H1 (cell line): ENCODE results near the gene RCC2. TPM values are rescaled to one million over a fixed set of nuclear protein-coding genes. Genes with fewer than 3 reads are reported as not detected.

Experiments
- CTCF ChIA-PET: fragments of 300-600 bp; sonication (Branson Sonifier 250); formaldehyde crosslinking; loops from one replicate; lab custom pipeline; 2021; ENCODE audit not compliant: partially characterized antibody; lab: Charles Lee
- POLR2A ChIA-PET: fragments of 300-600 bp; sonication (Branson Sonifier 250); formaldehyde crosslinking; loops from one replicate; lab custom pipeline; 2021; ENCODE audit warnings: inconsistent platforms; ENCODE audit not compliant: partially characterized antibody; lab: Charles Lee
- DNase-seq, 2 experiments: peaks; one replicate each; pipeline versions ENCODE4 v3.0.0 to v3.0.0-alpha.2; 2010 to 2022; ENCODE audit warnings: low spot score in 2 of 2, low read depth in 1 of 2, mixed read lengths in 1 of 2
- FAIRE-seq: peaks from 2 replicates; lab custom pipeline; 2011; peaks lifted over from hg19 to GRCh38; lab: Jason Lieb, UNC
- H2AFZ ChIP-seq: 2 replicates; pipeline ENCODE4 v1.8.1; 2012; ENCODE audit warnings: low read length, inconsistent platforms
- H2AK5ac ChIP-seq: 2 replicates; pipeline ENCODE4 v1.6.1; 2013; ENCODE audit warnings: low read depth, low read length
- H2BK120ac ChIP-seq: replicated peaks from 2 replicates; pipeline ENCODE3; 2013; ENCODE audit warnings: low read depth, low read length, inconsistent platforms
- H2BK12ac ChIP-seq: 2 replicates; pipeline ENCODE4 v1.6.1; 2013; ENCODE audit warnings: low read depth, low read length
- H2BK15ac ChIP-seq: 2 replicates; pipeline ENCODE4 v1.6.1; 2013; ENCODE audit warnings: low read length
- H2BK20ac ChIP-seq: 2 replicates; pipeline ENCODE4 v1.6.1; 2013; ENCODE audit warnings: low read length
- H2BK5ac ChIP-seq: 2 replicates; pipeline ENCODE4 v1.6.1; 2013; ENCODE audit warnings: low read depth, low read length
- H3K14ac ChIP-seq: 2 replicates; pipeline ENCODE4 v1.6.1; 2013; ENCODE audit warnings: inconsistent platforms; ENCODE audit not compliant: insufficient read length
- H3K18ac ChIP-seq: 2 replicates; pipeline ENCODE4 v1.6.1; 2013; ENCODE audit warnings: low read length; ENCODE audit errors: extremely low read depth
- H3K23ac ChIP-seq: 2 replicates; pipeline ENCODE4 v1.6.1; 2013; ENCODE audit warnings: inconsistent platforms; ENCODE audit not compliant: insufficient read length
- H3K23me2 ChIP-seq: 2 replicates; pipeline ENCODE4 v1.6.1; 2013; ENCODE audit warnings: low read depth, low read length
- H3K27ac ChIP-seq: 2 replicates; pipeline ENCODE4 v1.6.1; 2011; ENCODE audit warnings: low read depth, low read length, inconsistent platforms
- H3K27me3 ChIP-seq, 4 experiments: replicated peaks in 1 of 4; 1 replicate in 1 of 4; 2 replicates in 3 of 4; pipeline versions ENCODE4 v1.6.1 to v1.8.1; 2011 to 2013; ENCODE audit warnings: low read length in 3 of 4, mild to moderate bottlenecking in 3 of 4, inconsistent platforms in 2 of 4, mixed read lengths in 2 of 4, moderate library complexity in 1 of 4; ENCODE audit not compliant: control insufficient read depth in 3 of 4, insufficient read depth in 3 of 4; ENCODE audit errors: extremely low read depth in 1 of 4
- H3K36me3 ChIP-seq, 4 experiments: 2 replicates each; pipeline versions ENCODE4 v1.6.1 to v1.8.1; 2011 to 2013; ENCODE audit warnings: mild to moderate bottlenecking in 4 of 4, low read length in 3 of 4, moderate library complexity in 2 of 4, control low read depth in 1 of 4, inconsistent platforms in 1 of 4; ENCODE audit not compliant: insufficient read depth in 4 of 4, control insufficient read depth in 2 of 4
- H3K4ac ChIP-seq: replicated peaks from 2 replicates; pipeline ENCODE3; 2013; ENCODE audit warnings: low read length, low read depth, mixed read lengths, inconsistent platforms; ENCODE audit not compliant: insufficient read length
- H3K4me1 ChIP-seq, 4 experiments: replicated peaks in 1 of 4; 1 replicate in 1 of 4; 2 replicates in 3 of 4; pipeline versions ENCODE4 v1.6.1 to v1.8.1; 2011 to 2013; ENCODE audit warnings: low read length in 3 of 4, inconsistent platforms in 2 of 4, mixed read lengths in 1 of 4; ENCODE audit not compliant: insufficient read depth in 4 of 4, control insufficient read depth in 3 of 4
- H3K4me2 ChIP-seq, 2 experiments: 2 replicates each; pipeline versions ENCODE4 v1.6.1 to v1.8.1; 2011 to 2013; ENCODE audit warnings: low read depth in 2 of 2, low read length in 2 of 2, control low read depth in 1 of 2, inconsistent platforms in 1 of 2, mild to moderate bottlenecking in 1 of 2; ENCODE audit not compliant: insufficient read depth in 1 of 2
- H3K4me3 ChIP-seq, 4 experiments: fragments of 200-600, 300-600 bp in 1 of 4; sonication (generic), shearing (Covaris generic), sonication (Bioruptor Twin) in 1 of 4; 2 replicates each; pipeline versions ENCODE4 v1.5.1 to v1.8.1; 2011 to 2016; ENCODE audit warnings: low read length in 4 of 4, low read depth in 3 of 4, control low read depth in 2 of 4, inconsistent platforms in 2 of 4, mild to moderate bottlenecking in 2 of 4, mixed read lengths in 1 of 4, moderate library complexity in 1 of 4; ENCODE audit not compliant: insufficient read depth in 2 of 4; ENCODE audit errors: extremely low read depth in 1 of 4
- H3K56ac ChIP-seq: replicated peaks from 2 replicates; pipeline ENCODE3; 2013; ENCODE audit warnings: low read depth, mild to moderate bottlenecking, mixed read lengths, low read length, inconsistent platforms; ENCODE audit not compliant: insufficient read length
- H3K79me1 ChIP-seq: 2 replicates; pipeline ENCODE4 v1.6.1; 2013; ENCODE audit warnings: low read depth, low read length, control low read depth
- H3K79me2 ChIP-seq, 2 experiments: 2 replicates each; pipeline versions ENCODE4 v1.6.1 to v1.8.1; 2012 to 2013; ENCODE audit warnings: low read length in 2 of 2, mild to moderate bottlenecking in 2 of 2, inconsistent platforms in 1 of 2; ENCODE audit not compliant: insufficient read depth in 2 of 2, control insufficient read depth in 1 of 2
- H3K9ac ChIP-seq, 4 experiments: replicated peaks in 1 of 4; 1 replicate in 1 of 4; 2 replicates in 3 of 4; pipeline versions ENCODE4 v1.6.1 to v1.8.1; 2011 to 2013; ENCODE audit warnings: low read depth in 3 of 4, low read length in 3 of 4, control low read depth in 2 of 4, mild to moderate bottlenecking in 2 of 4, moderate library complexity in 2 of 4, inconsistent platforms in 1 of 4; ENCODE audit errors: extremely low read depth in 1 of 4
- H3K9me3 ChIP-seq, 2 experiments: 2 replicates each; pipeline versions ENCODE4 v1.6.1 to v1.8.1; 2012 to 2013; ENCODE audit warnings: mild to moderate bottlenecking in 2 of 2, moderate library complexity in 2 of 2, control low read depth in 1 of 2, inconsistent platforms in 1 of 2, low read depth in 1 of 2, low read length in 1 of 2, mixed read lengths in 1 of 2; ENCODE audit not compliant: insufficient read depth in 2 of 2
- H4K20me1 ChIP-seq, 2 experiments: replicated peaks in 1 of 2; 2 replicates each; pipeline versions ENCODE3 to v1.8.1; 2011 to 2013; ENCODE audit warnings: inconsistent platforms in 2 of 2, low read length in 2 of 2, mild to moderate bottlenecking in 1 of 2; ENCODE audit not compliant: insufficient read depth in 2 of 2, control insufficient read depth in 1 of 2
- H4K5ac ChIP-seq: 2 replicates; pipeline ENCODE4 v1.6.1; 2013; ENCODE audit warnings: low read length, low read depth, mixed read lengths, inconsistent platforms; ENCODE audit not compliant: insufficient read length
- H4K8ac ChIP-seq: 2 replicates; pipeline ENCODE4 v1.8.0; 2013; ENCODE audit warnings: mild to moderate bottlenecking, moderate library complexity, low read length, inconsistent platforms; ENCODE audit not compliant: insufficient read depth; ENCODE audit errors: extremely low read depth
- H4K91ac ChIP-seq: replicated peaks from 2 replicates; pipeline ENCODE3; 2013; ENCODE audit warnings: low read length, mixed read lengths, inconsistent platforms; ENCODE audit not compliant: insufficient read length
- ASH2L ChIP-seq: fragments of 200-600, 300-600 bp; sonication (generic); IDR thresholded peaks from one replicate; pipeline ENCODE4 v1.7.1; 2017; ENCODE audit warnings: low read length
- CTCF ChIP-seq, 3 experiments: IDR thresholded peaks; 1 replicate in 2 of 3; 2 replicates in 1 of 3; pipeline versions ENCODE4 v1.5.1 to v1.6.1; 2011; ENCODE audit warnings: low read length in 3 of 3, mild to moderate bottlenecking in 3 of 3, inconsistent platforms in 2 of 3, low read depth in 1 of 3, moderate library complexity in 1 of 3; ENCODE audit not compliant: insufficient read depth in 1 of 3; ENCODE audit errors: control extremely low read depth in 1 of 3
- KDM4A ChIP-seq: IDR thresholded peaks from one replicate; pipeline ENCODE4 v1.7.1; 2012; ENCODE audit warnings: low read depth, mild to moderate bottlenecking, moderate library complexity, low read length, inconsistent platforms; ENCODE audit not compliant: severe bottlenecking
- KDM5A ChIP-seq: fragments of 200-600 bp; IDR thresholded peaks from 2 replicates; pipeline ENCODE4 v1.7.1; 2012; ENCODE audit warnings: mild to moderate bottlenecking, low read length, inconsistent platforms, mixed read lengths
- NANOG ChIP-seq: IDR thresholded peaks from 2 replicates; pipeline ENCODE4 v1.6.1; 2011; ENCODE audit warnings: low read length, low read depth, mild to moderate bottlenecking, inconsistent platforms; ENCODE audit not compliant: insufficient read depth, poor library complexity, severe bottlenecking
- POU5F1 ChIP-seq: IDR thresholded peaks from 2 replicates; pipeline ENCODE4 v1.6.1; 2011; ENCODE audit warnings: low read depth, mild to moderate bottlenecking, low read length, moderate library complexity
- RFX5 ChIP-seq: IDR thresholded peaks from 2 replicates; pipeline ENCODE4 v1.6.1; 2011; ENCODE audit warnings: low read depth, low read length, improper control_type of control experiment, borderline replicate concordance
- RXRA ChIP-seq: IDR thresholded peaks from 2 replicates; pipeline ENCODE4 v1.6.1; 2011; ENCODE audit warnings: low read depth, mild to moderate bottlenecking, low read length, moderate library complexity; ENCODE audit not compliant: insufficient read depth
- USF2 ChIP-seq: IDR thresholded peaks from 2 replicates; pipeline ENCODE4 v1.6.1; 2011; ENCODE audit warnings: low read length, improper control_type of control experiment
- WGBS, 2 experiments: shearing (Covaris generic) in 1 of 2; methylation state at CpG; one replicate each; pipeline versions ENCODE4 v1.1.6 to v1.1.7; 2013 to 2015; ENCODE audit warnings: low lambda C conversion rate in 2 of 2, mixed read lengths in 2 of 2, inconsistent platforms in 1 of 2, low coverage in 1 of 2, missing lambda C conversion rate in 1 of 2; ENCODE audit not compliant: insufficient replicate concordance in 2 of 2, insufficient coverage in 1 of 2, insufficient read length in 1 of 2; ENCODE audit errors: extremely low coverage in 1 of 2, missing lambda C conversion rate in 1 of 2; 5-methylcytosine and 5-hydroxymethylcytosine counted together
- polyA plus RNA-seq, 7 experiments: library from polyadenylated mRNA; depleted of rRNA in 3 of 7; stranded (reverse) in 5 of 7; unstranded in 2 of 7; fragments of >200 nt in 5 of 7; fragments of 200-250 nt in 2 of 7; gene quantifications; 1 replicate in 5 of 7; 2 replicates in 1 of 7; 4 replicates in 1 of 7; pipeline versions ENCODE4 v1.2.1 to v1.2.3, GENCODE V29; 2011 to 2013; ENCODE audit warnings: missing spikeins in 2 of 7, mixed read lengths in 2 of 7
- total RNA-seq: library from RNA; stranded (reverse); fragmentation: NEBNext Ultra II Directional; extraction: Animal tissue kit (Norgen Biotek cat#: 25700); gene quantifications from 2 replicates; pipeline ENCODE4 v1.2.1, GENCODE V29; 2021

RCC2 gene
- total and polyA plus RNA-seq, 2 of the 8 experiments (the other 6 are each of a cell fraction or from before 2014, with no cell fraction given) = 229 to 455 TPM

- Histone ChIP-seq H2BK5ac (no peak overlapping the region), H4K20me1 (peaks cover 22 to 27% of the 10 kb centered on the region in 2 experiments), H3K79me1 (peaks cover 3% of the 10 kb centered on the region; the same call in 1 of the 2 replicates), H3K36me3 (peaks cover 37 to 73% (median 64%) of the 10 kb centered on the region in 4 experiments), H3K23ac (no peak overlapping the region), H3K18ac (no peak overlapping the region), H4K5ac (no peak overlapping the region), H2BK120ac (no peak overlapping the region), H3K14ac (no peak overlapping the region), H2AK5ac (no peak overlapping the region), H3K27ac (0 out of 2 replicates have a peak overlapping the region, but pooled peaks have one; percentile 19), H2BK15ac (no peak overlapping the region), H3K79me2 (peaks cover 0 to 30% of the 10 kb centered on the region in 2 experiments; a peak in 2 of 4 replicates), H3K4me3 (no peak overlapping the region), H2BK20ac (no peak overlapping the region), H3K9me3 (no peaks in the 10 kb centered on the region), H3K56ac (no peak overlapping the region), H3K27me3 (no peaks in the 10 kb centered on the region), H3K23me2 (no peaks in the 10 kb centered on the region), H2AFZ (no peak overlapping the region), H4K91ac (no peak overlapping the region), H3K4ac (no peak overlapping the region), H3K9ac (no peak overlapping the region), H3K4me1 (peaks cover 0 to 5% (median 2%) of the 10 kb centered on the region in 4 experiments; a peak in 4 of 7 replicates), H4K8ac (no peak overlapping the region), H3K4me2 (no peak overlapping the region), H2BK12ac (no peak overlapping the region)
- CTCF ChIA-PET = interaction anchor here (0.9 to 1.2 kb wide), 3 partner anchors 9 to 32 kb away, joined by 3 read pairs; no protein-coding TSS in a partner anchor
- WGBS, 2 experiments = 98% methylated on average over 10 of the region's 10 CpGs; no CpG with 5 or more reads in 1 of the 2 experiments
- DNase-seq (no peak), FAIRE-seq (no peak)
- POLR2A ChIA-PET = interaction anchor here (1.5 to 10.0 kb wide), 3 partner anchors 12 to 27 kb away, joined by 4 to 116 read pairs (median 4); partner anchors contain the start of gene RCC2
- TF ChIP-seq RFX5 (no peak), NANOG (no peak), KDM4A (no peak), POU5F1 (no peak), USF2 (no peak), RXRA (no peak), KDM5A (no peak), CTCF (IDR thresholded peaks at IDR 0.05; ENCODE audit: control extremely low read depth in 1 of 3, insufficient read depth in 1 of 3, low read depth in 1 of 3, low read length in 3 of 3) (no peak), ASH2L (no peak)
Measured at GRCh38 chr1:17409391-17409811, 30.1 kb downstream of the RCC2 start.
